Activated CD8-positive, alpha-beta memory T cell treated with anti-CD3 and anti-CD28 coated beads for 36 hours (primary cell): ENCODE data around the gene HS3ST3A1. TPM values are rescaled to one million over a fixed set of nuclear protein-coding genes. Genes with fewer than 3 reads are reported as not detected.

Experiments used
- CTCF ChIA-PET: fragments of 350-600 bp; sonication (Branson Sonifier 250); formaldehyde crosslinking; loops from one replicate; lab custom pipeline; 2021; ENCODE audit warnings: antibody characterized with exemption; lab: Charles Lee
- POLR2A ChIA-PET: fragments of 350-600 bp; sonication (Branson Sonifier 250); formaldehyde crosslinking; loops from one replicate; lab custom pipeline; 2021; ENCODE audit warnings: antibody characterized with exemption; lab: Charles Lee
- total RNA-seq, 2 experiments: library from RNA; stranded (reverse); gene quantifications; one replicate each; pipeline ENCODE4 v1.2.3, GENCODE V29; 2021

The HS3ST3A1 gene
- total RNA-seq: under 1 TPM in 1 of 2 experiments, not detected in 1; 0.08 TPM

DNA sequence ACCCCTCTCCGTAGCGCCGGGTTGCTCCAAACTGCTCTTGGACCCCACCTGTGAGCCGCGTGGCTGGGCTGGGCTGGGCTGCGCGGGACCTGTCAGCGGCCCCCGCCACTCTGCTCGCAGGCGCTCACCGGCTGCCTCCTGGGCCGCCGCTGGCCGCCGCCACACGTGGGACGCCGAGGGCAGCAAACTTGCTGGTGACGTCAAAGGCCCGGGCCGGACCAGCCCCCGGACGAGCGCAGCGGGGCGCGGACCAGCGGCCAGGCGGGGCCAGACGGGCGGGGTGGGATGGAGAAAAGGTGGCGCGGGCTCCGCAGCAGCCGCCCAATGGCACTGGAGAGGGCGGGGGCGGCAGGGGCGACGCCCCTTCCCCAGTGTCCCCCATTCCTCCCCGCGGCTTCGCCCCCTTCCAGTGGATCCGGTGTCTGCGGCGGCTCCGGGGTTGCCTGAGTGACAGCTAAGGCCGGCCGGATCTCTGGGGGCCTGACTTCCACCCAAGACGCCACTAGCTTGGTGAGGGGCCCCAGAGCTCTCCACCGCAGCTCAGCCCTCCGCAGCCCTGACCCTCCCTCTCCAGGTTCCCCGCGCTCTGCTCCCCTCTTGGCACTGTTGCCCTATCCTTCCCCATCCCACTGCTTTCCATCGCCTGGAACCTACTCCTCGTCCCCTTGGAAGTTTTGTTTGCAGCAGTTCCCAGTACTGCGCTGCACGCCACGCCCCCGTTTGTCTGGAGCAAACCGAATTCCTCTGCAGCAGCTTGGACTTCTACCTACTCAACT is at the start of gene HS3ST3A1:
HS3ST3A1 (minus strand) TSS at position 154 of the 776 bp plus-strand sequence. CDS start 800 bp downstream, outside the sequence.
- ChIA-PET POLR2A (interaction anchor here (0.7 kb wide), 1 partner anchor 150 kb away, joined by 4 read pairs; no protein-coding TSS in a partner anchor), CTCF (no interaction called here)

DNA sequence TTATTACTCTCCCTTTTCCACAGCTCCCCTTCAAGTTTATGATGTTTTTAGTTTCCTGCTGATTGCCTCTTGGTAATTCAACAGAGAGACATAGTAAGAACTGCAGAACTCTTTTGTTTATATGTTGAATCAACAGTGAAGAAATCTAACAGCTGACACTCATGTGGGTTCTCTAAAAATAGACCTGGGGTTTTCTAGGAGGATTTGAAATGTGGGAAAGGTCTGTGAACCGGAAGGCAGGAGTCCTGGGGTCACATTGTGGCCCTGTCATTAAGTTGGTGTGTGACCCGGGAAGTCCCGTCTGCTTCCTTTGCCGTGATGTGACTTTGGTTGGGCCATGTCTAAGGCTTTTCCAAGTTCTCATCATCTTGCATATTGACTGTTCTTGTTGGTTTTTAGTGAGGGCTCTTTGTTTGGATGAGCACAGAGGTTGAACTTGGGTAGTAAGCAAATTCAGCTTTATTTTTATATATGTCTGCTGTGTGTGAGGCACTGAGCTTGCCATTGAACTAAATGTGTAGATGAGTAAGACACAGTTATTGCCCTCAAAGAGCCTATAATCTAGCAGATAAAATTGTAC is 48.5 kb upstream of the HS3ST3A1 start:
- POLR2A ChIA-PET: no interaction called here
- CTCF ChIA-PET: no interaction called here

DNA sequence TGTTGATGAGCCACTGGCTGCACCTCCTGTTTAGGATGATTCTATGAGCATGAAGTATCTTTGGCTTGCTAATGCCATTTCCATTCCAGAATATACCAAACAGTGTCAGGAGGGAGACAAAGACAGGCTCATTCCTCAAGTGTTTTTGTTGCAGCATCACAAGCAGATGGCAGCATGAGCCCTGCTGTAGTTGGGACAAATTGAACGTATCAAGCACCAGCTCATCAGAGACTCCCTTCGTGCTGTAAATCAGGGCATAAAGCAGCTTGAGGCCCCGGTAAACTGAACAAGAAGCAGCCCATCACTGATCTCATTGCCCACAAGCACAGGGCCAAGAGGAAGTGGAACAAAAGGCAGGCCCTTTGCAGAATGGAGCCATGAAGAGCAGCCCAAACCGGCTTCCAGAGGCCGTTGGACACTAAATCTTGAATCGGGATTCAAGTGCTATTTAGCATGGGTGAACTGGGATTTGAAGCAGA is 45.9 kb upstream of the HS3ST3A1 start:
- ChIA-PET CTCF (no interaction called here), POLR2A (no interaction called here)

DNA sequence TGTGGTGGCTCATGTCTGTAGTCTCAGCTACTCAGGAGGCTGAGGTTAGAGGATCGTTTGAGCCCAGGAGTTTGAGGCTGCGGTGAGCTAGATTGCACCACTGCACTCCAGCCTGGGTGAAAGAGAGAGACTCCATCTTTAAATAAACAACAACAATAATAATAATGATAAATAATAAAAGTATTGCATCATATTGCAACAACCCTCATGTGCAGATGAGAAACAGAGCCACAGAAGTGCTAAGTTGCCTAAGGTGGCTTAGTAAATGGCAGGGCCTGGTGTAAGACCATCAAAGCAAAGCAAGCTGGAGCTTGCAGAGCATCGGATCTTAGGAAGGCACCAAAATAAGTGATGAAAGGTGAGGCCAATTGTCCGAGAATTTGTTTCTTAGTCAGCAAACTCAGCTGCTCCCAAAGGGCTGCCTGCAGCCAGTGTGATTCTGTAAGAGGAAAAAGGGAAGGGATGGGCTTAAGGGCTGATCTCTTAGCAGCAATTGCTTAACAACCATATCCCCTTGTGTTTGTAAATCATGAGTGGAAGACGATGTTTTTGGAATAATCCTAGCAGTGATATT is 45.3 kb upstream of the HS3ST3A1 start:
- ChIA-PET POLR2A (no interaction called here), CTCF (no interaction called here)

DNA sequence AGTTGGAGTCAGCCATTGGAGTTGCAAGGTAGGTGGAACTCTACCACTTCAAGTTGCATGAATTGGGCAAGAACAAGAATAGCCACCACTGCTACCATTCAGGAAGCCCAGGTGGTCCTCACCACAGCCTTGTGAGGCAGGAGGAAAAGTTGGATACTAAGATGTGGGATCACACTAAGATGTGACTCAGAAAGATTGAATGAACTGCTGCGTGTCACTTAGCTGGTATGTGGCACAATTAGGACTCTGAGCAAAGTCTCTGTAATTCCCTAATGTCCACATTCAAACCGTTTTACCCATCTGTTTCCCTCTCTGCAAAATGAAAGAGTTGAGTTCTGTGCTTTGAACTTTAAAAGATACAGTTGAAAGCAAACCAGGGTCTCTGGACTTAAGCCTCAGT is 44.7 kb upstream of the HS3ST3A1 start:
- CTCF ChIA-PET: no interaction called here
- POLR2A ChIA-PET: no interaction called here

DNA sequence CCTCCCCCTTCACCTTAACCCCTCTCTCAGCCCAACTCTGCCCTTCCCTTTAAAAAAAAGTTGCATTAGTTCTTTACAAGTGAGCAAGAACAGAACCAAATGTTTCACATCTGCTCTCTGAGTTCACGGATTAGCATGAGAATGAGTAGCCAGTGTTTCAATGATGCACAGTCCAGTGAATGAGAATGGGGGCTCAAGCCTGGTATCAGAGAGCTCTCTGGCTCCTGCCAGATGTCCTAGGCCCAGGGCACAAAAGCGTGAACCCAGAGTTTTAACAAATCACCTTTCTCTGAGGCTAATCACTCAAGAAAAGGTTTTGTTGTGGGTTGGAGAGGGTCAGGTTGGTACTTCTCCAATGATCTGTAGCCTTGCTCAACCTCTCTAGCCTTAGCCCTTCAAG is 41.5 kb upstream of the HS3ST3A1 start:
- ChIA-PET CTCF (no interaction called here), POLR2A (no interaction called here)

DNA sequence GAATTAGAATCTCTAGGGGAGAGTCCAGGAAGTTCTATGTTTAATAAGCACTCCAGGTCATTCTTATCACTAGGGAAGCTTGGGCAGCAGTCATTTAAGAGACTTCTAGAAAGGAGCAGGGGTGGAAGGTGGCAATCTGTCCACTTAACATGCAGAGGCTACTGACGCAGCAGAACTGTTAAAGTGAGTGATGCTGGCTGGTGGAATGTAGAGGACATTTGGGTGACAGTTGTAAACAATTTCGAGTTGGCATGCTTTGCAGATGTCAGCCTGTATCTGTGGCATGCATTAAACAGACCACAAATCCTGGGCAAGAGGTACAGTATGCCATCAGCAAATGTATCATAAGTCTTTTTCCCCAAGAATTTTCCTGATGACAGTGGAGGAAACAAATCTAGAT is 40.5 kb upstream of the HS3ST3A1 start:
- CTCF ChIA-PET: no interaction called here
- POLR2A ChIA-PET: no interaction called here

DNA sequence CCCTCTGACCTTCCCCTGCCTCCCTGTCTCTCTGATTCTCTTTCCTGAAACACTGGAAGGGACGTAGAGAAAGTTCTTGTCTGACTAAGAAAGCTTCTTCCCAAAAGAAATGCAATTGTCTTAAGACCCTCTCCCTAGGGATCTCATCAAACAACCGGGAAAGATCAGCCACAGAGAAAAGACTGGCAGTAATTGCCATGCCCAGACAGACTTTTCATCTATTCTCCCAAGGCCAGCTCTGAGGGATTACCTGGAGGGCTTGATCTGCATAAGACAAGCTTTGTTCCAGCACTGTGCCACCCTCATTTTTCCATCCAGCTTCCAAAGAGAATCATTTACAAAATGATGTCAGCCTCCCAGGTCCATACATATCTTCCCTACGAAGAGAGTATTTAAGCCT is 38.8 kb upstream of the HS3ST3A1 start:
- ChIA-PET CTCF (no interaction called here), POLR2A (no interaction called here)

DNA sequence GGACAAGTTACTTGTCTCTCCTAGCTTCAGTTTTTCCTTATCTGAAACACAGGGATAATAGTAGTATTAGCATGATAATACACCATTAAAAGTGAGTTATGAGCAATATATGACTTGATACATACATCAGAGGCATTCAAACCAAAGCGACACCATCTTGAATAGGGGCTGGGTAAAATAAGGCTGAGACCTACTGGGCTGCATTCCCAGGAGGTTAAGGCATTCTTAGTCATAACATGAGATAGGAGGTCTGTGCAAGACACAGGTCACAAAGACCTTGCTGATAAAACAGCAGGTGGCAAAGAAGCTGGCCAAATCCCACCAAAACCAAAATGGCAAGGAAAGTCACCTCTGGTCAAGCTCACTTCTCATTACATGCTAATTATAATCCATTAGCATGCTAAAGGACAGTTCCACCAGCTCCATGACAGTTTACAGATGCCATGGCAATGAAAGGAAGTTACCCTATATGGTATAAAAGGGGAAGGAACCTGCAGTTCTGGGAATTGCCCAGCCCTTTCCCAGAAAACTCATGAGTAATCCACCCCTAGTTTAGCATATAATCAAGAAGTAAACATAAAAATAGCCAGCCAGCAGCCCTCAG is 37.2 kb upstream of the HS3ST3A1 start:
- POLR2A ChIA-PET: no interaction called here

DNA sequence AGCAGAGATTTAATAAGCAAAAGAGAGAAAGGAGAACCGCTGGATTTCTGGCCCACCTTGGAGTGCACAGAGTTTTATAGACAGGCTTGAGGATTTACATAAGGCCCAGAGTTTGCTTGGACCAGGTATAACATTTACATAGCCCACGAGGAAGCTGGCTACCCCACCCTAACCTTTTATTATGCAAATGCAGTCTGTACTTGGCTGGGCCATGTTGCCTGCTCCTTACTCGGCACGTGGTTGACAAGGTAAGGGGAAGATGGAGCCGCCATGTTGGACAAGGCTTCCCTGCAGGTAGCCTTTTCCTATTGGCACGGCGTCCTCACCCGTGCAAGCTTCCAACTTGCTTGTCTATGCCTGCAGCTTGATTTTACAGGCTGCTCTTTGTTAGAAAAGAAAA is 35.2 kb upstream of the HS3ST3A1 start:
- CTCF ChIA-PET: no interaction called here
- POLR2A ChIA-PET: no interaction called here

More for the DNA sequence above, 37.2 kb upstream of the HS3ST3A1 start:
- CTCF ChIA-PET: interaction anchor here (0.7 kb wide), 1 partner anchor 11 kb away, joined by 3 read pairs; no protein-coding TSS in a partner anchor

DNA sequence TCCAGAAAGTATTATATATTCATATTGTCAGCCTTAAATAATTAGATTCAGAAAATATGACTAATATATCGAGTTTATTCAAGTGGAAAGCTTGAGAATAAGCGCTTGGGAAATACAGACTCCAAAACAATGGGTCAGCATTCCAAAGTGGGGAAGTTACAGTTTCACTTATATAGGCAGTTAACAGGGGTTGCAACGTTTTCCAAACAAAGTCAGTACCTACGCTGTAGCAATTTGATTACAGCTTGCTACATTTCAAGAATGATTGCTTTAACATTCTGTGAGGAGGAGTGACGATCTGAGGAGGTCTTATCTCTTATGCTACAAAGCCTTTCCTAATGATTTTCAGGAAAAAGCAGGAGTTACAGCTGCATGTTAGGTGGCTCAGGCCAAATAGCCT is 34.2 kb upstream of the HS3ST3A1 start:
- ChIA-PET POLR2A (no interaction called here), CTCF (no interaction called here)

DNA sequence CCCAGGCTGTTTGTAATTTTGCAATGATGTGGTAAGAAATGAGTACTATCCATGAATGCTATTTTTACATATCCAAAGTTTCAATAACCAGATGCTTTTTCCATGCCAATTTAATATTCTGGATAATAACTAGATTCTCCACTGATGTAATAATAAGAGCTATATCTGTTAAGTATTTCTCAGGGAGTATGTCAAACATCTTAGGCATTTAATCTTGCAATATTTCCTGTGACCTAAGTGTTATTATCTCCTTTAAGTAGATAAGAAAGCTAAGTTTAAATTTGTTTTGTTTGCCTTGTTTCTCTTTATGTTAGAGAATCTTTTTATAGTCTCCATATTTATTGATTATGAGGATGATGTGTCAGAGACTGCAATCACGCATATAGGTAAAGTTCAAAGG is 32.3 kb upstream of the HS3ST3A1 start:
- CTCF ChIA-PET: no interaction called here
- POLR2A ChIA-PET: no interaction called here

DNA sequence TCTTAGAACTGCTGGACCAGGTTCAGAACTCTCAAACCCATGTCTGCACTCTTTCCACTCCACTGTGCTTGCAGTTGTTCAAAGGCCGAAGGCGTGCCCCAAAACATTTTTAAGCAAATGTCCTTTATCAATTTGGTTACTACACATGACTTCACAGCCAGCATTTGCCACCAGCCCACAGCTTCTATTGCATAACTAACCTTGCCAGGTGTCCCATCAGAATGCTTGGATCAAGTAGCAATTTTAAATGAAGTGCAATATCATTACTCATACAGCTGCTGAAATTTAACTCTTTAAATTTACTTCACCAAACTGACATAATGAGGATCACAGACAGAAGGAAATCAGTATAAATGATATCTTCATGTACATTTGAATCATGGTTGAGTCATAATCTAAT is 29.8 kb upstream of the HS3ST3A1 start:
- ChIA-PET POLR2A (no interaction called here), CTCF (no interaction called here)

DNA sequence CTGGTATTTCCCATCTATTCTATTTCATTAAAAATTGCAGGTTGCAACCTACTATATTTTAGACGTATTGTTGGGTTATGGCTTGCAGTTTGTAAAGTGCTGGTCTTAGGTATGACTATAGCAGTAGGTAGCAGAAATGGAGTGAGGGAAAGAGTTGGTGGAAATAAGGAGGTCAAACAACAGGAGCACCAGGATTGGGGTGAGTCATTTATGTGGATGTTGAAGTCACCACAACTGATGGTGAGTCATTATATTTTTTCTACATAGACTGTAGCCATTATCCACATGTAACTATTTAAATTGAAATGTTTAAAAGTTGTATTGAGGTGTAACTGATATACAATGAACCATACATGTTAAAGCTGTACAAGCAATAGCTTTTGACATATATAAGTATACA is 25.0 kb upstream of the HS3ST3A1 start:
- ChIA-PET POLR2A (no interaction called here), CTCF (no interaction called here)

DNA sequence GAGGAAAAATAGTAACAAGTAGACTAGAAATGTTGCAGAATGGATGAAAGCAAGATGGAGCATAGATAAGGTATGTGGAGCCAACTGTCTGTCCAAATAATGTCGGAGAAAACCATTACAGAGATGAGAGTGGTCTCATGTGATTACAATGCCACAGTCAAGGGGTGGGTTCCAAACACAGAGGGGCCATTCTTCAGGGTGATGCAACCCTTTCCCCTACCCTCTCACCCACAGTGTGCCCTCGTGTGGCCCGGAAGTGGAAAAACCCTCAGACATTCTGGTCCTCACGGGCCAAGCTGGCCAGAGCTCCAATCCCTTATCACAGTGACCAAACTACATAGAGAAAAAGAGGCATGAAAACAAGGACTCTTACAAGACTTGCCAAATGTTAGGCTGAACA is 17.7 kb upstream of the HS3ST3A1 start:
- ChIA-PET CTCF (no interaction called here), POLR2A (no interaction called here)

DNA sequence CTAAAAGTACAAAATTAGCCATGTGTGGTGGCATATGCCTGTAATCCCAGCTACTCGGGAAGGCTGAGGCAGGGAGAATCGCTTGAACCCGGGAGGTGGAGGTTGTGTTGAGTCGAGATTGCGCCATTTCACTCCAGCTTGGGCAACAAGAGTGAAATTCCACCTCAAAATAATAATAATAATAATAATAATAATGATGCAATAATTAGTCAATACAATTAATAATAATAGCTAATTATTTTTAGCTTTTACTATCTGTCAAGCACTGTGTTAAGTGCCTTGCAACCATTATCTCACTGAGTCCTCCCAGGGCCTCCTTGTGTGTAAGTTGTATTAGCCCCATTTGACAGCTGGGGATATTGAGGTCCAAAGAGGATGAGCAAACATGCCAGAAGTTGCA is 14.3 kb upstream of the HS3ST3A1 start:
- ChIA-PET POLR2A (no interaction called here), CTCF (no interaction called here)

DNA sequence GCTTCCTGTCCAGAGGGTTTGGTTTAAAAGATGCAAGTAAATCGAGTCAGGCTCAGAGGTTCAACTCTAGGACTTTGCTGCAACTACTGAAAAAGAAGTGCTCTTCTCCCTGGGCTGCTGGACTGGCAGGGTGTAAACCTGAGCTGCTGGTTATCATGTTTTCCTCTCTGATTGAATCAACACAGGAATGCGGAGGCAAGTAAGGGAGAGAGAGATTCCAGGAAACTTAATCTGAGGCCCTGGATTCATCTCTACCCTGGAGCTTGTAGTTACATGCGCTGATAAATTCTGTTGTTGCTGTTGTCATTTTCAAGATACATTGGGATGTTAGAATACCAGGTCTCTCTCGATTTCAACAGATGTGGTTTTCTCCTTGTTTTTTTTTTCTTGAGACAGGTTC is 8.2 kb upstream of the HS3ST3A1 start:
- POLR2A ChIA-PET: no interaction called here

DNA sequence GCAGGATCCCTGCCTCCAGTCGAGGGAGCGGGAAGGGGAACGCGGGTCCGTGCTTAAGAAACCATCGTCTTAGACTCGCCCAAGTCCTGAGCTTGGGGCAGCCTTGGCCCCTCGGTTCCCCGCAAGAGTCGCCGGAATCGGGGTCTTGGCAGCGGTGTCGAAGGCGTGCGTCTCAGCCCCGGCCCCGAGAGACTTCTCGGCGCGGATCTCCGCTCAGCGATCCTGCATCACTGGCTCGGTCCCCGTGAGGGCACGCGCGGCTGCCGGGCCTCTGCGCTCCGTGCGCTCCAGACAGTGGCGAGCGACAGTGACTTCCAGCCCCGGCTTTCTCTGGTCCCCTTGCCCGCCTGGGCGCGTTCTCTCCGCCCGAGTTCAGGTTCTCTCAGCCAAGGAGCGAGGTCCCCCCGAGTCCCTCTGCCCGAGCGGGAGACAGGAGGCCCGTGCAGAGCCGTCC is 380 bp downstream of the HS3ST3A1 start:
- CTCF ChIA-PET: no interaction called here
- POLR2A ChIA-PET: no interaction called here

More for the DNA sequence above, 8.2 kb upstream of the HS3ST3A1 start:
- CTCF ChIA-PET: no interaction called here

DNA sequence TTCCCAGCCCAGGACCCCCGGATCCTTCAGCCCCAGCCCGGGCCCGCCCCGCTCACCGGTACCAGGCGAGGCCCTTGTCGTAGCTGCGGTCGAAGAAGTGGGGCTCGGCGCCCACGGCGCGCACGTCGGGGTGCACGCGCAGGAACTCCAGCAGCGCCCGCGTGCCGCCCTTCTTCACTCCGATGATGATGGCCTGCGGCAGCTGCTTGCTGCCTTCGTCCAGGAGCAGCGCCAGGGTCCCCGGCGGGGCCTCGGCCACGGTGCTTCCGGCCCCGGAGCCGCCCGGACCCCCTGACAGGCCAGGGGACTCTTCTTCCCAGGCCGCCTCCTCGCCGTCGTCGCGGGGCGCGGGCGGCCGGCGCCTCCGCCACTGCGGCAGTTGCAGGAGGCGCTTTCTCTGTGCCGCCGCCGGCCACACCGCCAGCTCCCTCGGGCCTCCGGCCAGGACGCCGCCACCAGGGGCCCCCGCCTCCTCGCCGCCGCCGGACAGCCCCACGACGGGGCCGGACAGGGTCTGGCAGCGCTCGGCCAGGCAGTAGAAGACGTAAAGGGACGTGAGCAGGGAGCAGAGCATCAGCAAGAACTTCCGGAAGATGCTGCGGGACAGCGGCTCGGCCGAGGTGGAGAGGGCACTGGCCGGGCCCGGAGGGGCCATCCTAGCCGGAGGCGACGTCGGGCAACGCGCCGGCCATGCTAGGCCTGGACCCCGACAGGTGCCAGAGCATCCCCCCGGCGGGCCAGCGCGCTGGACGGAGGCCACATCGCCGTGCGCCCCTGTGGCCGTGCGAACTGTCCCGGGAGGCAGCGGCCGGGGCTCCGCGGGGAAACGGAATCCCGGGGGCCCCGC is 1.0 kb downstream of the HS3ST3A1 start:
- ChIA-PET CTCF (no interaction called here), POLR2A (no interaction called here)
